ENCODE measurements around the gene TCF19. TPM values are rescaled to one million over a fixed set of nuclear protein-coding genes. Genes with fewer than 3 reads are reported as not detected.

The TCF19 gene
- total RNA-seq, 1 experiment from 2014 or later, result 12.7 TPM

GRCh38 chr6:31112478-31112877 is 45.9 kb upstream of the TCF19 start, which contains the start of gene C6orf15:
C6orf15 (minus strand) TSS chr6:31112575; CDS start chr6:31112555, 20 bp downstream.
- no peaks in the 10 kb centered on the region for H3K36me3 Mint-ChIP-seq
- ChIA-PET CTCF (interaction anchor here (0.9 to 11.0 kb wide), 3 partner anchors 10 to 26 kb away, joined by 3 to 90 read pairs (median 33); no protein-coding TSS in a partner anchor), POLR2A (no interaction called here)
- no peak for ATAC-seq
- H3K4me1 Mint-ChIP-seq, result peaks cover 39% of the 10 kb centered on the region
- no peak for DNase-seq (ENCODE audit: low spot score)
- H3K27ac Mint-ChIP-seq, result no peak within 1 kb of the TSS
- H3K9me3 Mint-ChIP-seq, result no peaks in the 10 kb centered on the region
- H3K27me3 Mint-ChIP-seq (ENCODE audit: low read depth), result peaks cover 32% of the 10 kb centered on the region
- no peak within 1 kb of the TSS for H3K4me3 Mint-ChIP-seq
- no peak for TF ChIP-seq ARID4B (CRISPR knock-in tag; IDR thresholded peaks at IDR 0.05; ENCODE audit: borderline replicate concordance)
- TF ChIP-seq ATF1 (CRISPR knock-in tag; IDR thresholded peaks at IDR 0.05), result no peak
- TF ChIP-seq MXD4 (CRISPR knock-in tag; IDR thresholded peaks at IDR 0.05; ENCODE audit: borderline replicate concordance), result no peak
- TF ChIP-seq ZSCAN18 (CRISPR knock-in tag; IDR thresholded peaks at IDR 0.05), result no peak
- no peak for TF ChIP-seq FOXK1 (CRISPR knock-in tag; IDR thresholded peaks at IDR 0.05)
- TF ChIP-seq, protein P1, sequence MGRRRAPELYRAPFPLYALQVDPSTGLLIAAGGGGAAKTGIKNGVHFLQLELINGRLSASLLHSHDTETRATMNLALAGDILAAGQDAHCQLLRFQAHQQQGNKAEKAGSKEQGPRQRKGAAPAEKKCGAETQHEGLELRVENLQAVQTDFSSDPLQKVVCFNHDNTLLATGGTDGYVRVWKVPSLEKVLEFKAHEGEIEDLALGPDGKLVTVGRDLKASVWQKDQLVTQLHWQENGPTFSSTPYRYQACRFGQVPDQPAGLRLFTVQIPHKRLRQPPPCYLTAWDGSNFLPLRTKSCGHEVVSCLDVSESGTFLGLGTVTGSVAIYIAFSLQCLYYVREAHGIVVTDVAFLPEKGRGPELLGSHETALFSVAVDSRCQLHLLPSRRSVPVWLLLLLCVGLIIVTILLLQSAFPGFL (CRISPR knock-in tag; IDR thresholded peaks at IDR 0.05; ENCODE audit: borderline replicate concordance), result no peak
- TF ChIP-seq ZNF138 (CRISPR knock-in tag; conservative IDR thresholded peaks at IDR 0.05), result no peak
- no peak for TF ChIP-seq NR3C1 (CRISPR knock-in tag; conservative IDR thresholded peaks at IDR 0.05; ENCODE audit: low read depth)
- TF ChIP-seq, protein P2, sequence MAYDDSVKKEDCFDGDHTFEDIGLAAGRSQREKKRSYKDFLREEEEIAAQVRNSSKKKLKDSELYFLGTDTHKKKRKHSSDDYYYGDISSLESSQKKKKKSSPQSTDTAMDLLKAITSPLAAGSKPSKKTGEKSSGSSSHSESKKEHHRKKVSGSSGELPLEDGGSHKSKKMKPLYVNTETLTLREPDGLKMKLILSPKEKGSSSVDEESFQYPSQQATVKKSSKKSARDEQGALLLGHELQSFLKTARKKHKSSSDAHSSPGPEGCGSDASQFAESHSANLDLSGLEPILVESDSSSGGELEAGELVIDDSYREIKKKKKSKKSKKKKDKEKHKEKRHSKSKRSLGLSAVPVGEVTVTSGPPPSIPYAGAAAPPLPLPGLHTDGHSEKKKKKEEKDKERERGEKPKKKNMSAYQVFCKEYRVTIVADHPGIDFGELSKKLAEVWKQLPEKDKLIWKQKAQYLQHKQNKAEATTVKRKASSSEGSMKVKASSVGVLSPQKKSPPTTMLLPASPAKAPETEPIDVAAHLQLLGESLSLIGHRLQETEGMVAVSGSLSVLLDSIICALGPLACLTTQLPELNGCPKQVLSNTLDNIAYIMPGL (CRISPR knock-in tag; IDR thresholded peaks at IDR 0.05), result no peak
- TF ChIP-seq RORB (CRISPR knock-in tag; IDR thresholded peaks at IDR 0.05), result no peak

DNA sequence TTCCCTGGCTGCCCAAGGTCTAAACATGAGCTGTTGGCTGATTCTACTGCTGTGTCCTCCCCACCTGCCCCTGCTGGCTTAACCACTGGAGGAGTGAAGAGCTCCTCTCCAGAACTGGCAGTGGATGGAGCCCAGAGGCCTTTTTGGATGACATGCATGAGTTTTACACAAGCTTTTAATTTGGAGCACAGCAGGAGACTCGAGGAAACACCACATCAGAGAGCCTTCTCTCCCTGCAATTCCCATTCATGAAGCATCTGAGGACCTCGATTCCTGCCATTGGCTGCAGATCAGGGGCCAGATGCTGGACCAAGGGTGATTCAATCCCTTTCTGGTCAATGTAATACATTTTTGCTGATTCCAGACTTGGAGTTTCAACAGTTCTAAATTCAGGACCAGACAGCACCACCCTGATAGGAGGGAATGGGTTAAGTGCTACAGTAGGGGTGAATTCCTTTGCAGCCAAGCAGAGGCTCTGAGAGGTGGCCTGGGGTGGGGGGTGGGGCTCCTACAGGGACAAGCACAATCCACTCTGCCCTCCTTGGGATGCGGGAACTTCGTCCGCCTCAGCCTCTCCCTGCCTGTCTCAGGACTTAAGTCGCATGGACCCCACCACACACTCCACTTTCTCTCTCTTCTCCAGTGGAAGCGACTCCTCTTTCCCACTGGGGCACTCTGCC is 44.4 kb upstream of the TCF19 start:
- TF ChIP-seq FOXK1 (CRISPR knock-in tag; IDR thresholded peaks at IDR 0.05) (no peak), FOXJ3 (CRISPR knock-in tag; IDR thresholded peaks at IDR 0.05; ENCODE audit: borderline replicate concordance) (no peak), JUN (CRISPR knock-in tag; IDR thresholded peaks at IDR 0.05) (no peak), NR3C1 (CRISPR knock-in tag; conservative IDR thresholded peaks at IDR 0.05; ENCODE audit: low read depth) (no peak)
- TF ChIP-seq, protein P3, sequence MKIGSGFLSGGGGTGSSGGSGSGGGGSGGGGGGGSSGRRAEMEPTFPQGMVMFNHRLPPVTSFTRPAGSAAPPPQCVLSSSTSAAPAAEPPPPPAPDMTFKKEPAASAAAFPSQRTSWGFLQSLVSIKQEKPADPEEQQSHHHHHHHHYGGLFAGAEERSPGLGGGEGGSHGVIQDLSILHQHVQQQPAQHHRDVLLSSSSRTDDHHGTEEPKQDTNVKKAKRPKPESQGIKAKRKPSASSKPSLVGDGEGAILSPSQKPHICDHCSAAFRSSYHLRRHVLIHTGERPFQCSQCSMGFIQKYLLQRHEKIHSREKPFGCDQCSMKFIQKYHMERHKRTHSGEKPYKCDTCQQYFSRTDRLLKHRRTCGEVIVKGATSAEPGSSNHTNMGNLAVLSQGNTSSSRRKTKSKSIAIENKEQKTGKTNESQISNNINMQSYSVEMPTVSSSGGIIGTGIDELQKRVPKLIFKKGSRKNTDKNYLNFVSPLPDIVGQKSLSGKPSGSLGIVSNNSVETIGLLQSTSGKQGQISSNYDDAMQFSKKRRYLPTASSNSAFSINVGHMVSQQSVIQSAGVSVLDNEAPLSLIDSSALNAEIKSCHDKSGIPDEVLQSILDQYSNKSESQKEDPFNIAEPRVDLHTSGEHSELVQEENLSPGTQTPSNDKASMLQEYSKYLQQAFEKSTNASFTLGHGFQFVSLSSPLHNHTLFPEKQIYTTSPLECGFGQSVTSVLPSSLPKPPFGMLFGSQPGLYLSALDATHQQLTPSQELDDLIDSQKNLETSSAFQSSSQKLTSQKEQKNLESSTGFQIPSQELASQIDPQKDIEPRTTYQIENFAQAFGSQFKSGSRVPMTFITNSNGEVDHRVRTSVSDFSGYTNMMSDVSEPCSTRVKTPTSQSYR (CRISPR knock-in tag; IDR thresholded peaks at IDR 0.05), result no peak
- Mint-ChIP-seq H3K9me3 (no peaks in the 10 kb centered on the region), H3K36me3 (no peaks in the 10 kb centered on the region), H3K27ac (no peak overlapping the region; the same call in 1 of the 2 replicates), H3K4me1 (peaks cover 39% of the 10 kb centered on the region), H3K27me3 (ENCODE audit: low read depth) (peaks cover 32% of the 10 kb centered on the region), H3K4me3 (no peak overlapping the region)
- POLR2A ChIA-PET, result no interaction called here
- CTCF ChIA-PET, result interaction anchor here (0.6 to 11.0 kb wide), 10 partner anchors 11 to 253 kb away, joined by 3 to 90 read pairs (median 8); partner anchors contain the start of gene VARS2
- ATAC-seq (no peak; the same call in 1 of the 2 replicates), DNase-seq (ENCODE audit: low spot score) (no peak)

Data from WTC11 (cell line).